Endothelial cell of umbilical vein (primary cell): ENCODE results near the gene TAF8.

Source experiments
- CTCF ChIP-seq, 2 donors: IDR thresholded peaks; 1 replicate in 1 of 2; 2 replicates in 1 of 2; pipeline ENCODE4 v1.5.1; 2011; ENCODE audit warnings: low read length in 2 of 2, mild to moderate bottlenecking in 2 of 2, moderate library complexity in 2 of 2, control low read depth in 1 of 2, inconsistent platforms in 1 of 2, low read depth in 1 of 2; ENCODE audit not compliant: insufficient read depth in 1 of 2; ENCODE audit errors: extremely low read depth in 1 of 2
- JUN ChIP-seq: IDR thresholded peaks from 2 replicates; pipeline ENCODE4 v1.6.1; 2011; ENCODE audit warnings: borderline replicate concordance, low read depth; ENCODE audit not compliant: insufficient read length, insufficient read depth
- MYC ChIP-seq: IDR thresholded peaks from one replicate; pipeline ENCODE4 v1.6.1; 2011; ENCODE audit warnings: mild to moderate bottlenecking, low read depth, low read length
- POLR2A ChIP-seq: IDR thresholded peaks from 2 replicates; pipeline ENCODE4 v1.6.1; 2012; ENCODE audit warnings: low read depth, mild to moderate bottlenecking, control low read depth, low read length
- POLR2AphosphoS5 ChIP-seq: IDR thresholded peaks from 2 replicates; pipeline ENCODE4 v1.6.1; 2012; ENCODE audit warnings: low read depth, mild to moderate bottlenecking, control low read depth, low read length, moderate library complexity; ENCODE audit not compliant: insufficient read depth

DNA sequence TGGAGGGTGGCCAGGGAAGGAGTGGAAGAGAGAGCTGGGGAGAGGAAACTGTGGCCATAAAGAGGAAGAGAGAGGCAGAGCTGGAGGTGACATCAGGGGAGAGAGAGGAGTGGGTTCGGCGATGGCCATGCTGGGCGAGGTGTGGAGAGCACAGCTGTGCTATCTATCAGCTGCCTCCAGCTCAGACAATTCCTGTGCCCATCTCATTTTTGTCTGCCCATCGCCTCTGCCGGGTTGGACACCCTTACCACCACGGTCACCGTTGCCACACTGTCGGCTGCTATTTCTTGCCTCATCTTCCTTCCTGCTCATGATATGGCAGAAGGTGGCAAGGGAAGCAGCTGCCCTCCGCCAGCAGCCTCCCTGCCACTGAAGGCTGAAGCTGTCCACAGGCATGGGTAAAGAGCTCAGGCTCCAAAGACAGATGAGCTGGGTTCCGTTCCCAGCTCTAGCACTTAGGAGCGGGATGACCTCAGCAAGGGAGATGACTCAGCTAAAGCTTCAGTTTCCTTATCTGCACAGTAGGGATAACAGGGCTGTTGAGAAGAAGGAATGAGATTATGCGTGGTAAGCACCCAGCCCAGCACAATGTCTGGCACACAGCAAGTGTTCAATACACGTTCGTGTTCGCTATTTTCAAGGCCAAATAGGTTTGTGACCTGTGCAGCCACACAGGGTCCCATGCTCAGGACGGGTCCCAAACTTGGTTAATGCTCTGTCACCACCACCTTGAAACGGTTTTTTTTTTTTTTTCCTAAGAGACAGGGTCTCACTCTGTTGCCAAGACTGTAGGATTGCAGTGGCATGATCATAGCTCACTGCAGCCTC is 21.9 kb upstream of the TAF8 start:
- TF ChIP-seq CTCF (IDR thresholded peaks at IDR 0.05; ENCODE audit: extremely low read depth in 1 of 2, insufficient read depth in 1 of 2, low read depth in 1 of 2, low read length in 2 of 2) (no peak), MYC (no peak), POLR2A (no peak), POLR2AphosphoS5 (peak; percentile 27), JUN (peak; percentile 68)
